ENCODE data around the gene HOXA5. TPM values are rescaled to one million over a fixed set of nuclear protein-coding genes. Genes with fewer than 3 reads are reported as not detected.

The HOXA5 gene
- total RNA-seq, 1 donor from 2014 or later, result 3.2 TPM

- no peak overlapping the region for H3K27ac Mint-ChIP-seq (ENCODE audit: unreplicated experiment)
- H3K27me3 Mint-ChIP-seq (ENCODE audit: low read depth), result peaks cover 100% of the 10 kb centered on the region
- no peak for TF ChIP-seq CTCF (conservative IDR thresholded peaks at IDR 0.05)
- peaks cover 10% of the 10 kb centered on the region for H3K4me1 Mint-ChIP-seq
- H3K4me3 Mint-ChIP-seq, result peak overlapping the region; percentile 67
- H3K9me3 Mint-ChIP-seq, result no peaks in the 10 kb centered on the region
- peaks cover 5% of the 10 kb centered on the region for H3K36me3 Mint-ChIP-seq (ENCODE audit: low read depth)
- no peak for DNase-seq (ENCODE audit: low read depth, low spot score)
Measured at GRCh38 chr7:27183682-27184336, 40.3 kb upstream of the HOXA5 start.

- H3K4me3 Mint-ChIP-seq, result peak overlapping the region; percentile 0
- peaks cover 100% of the 10 kb centered on the region for H3K27me3 Mint-ChIP-seq (ENCODE audit: low read depth)
- peaks cover 5% of the 10 kb centered on the region for H3K4me1 Mint-ChIP-seq
- no peak for TF ChIP-seq CTCF (conservative IDR thresholded peaks at IDR 0.05)
- H3K9me3 Mint-ChIP-seq, result no peaks in the 10 kb centered on the region
- H3K36me3 Mint-ChIP-seq (ENCODE audit: low read depth), result peaks cover 5% of the 10 kb centered on the region
- no peak overlapping the region for H3K27ac Mint-ChIP-seq (ENCODE audit: unreplicated experiment)
- DNase-seq (ENCODE audit: low read depth, low spot score), result no peak
Measured at GRCh38 chr7:27182861-27183681, 39.6 kb upstream of the HOXA5 start.

- Mint-ChIP-seq H3K4me3 (peak overlapping the region; percentile 0), H3K27me3 (ENCODE audit: low read depth) (peaks cover 100% of the 10 kb centered on the region), H3K36me3 (ENCODE audit: low read depth) (peaks cover 8% of the 10 kb centered on the region), H3K27ac (ENCODE audit: unreplicated experiment) (no peak overlapping the region), H3K9me3 (no peaks in the 10 kb centered on the region), H3K4me1 (peaks cover 5% of the 10 kb centered on the region)
- no peak for TF ChIP-seq CTCF (conservative IDR thresholded peaks at IDR 0.05)
- no peak for DNase-seq (ENCODE audit: low read depth, low spot score)
Measured at GRCh38 chr7:27182285-27182841, 38.9 kb upstream of the HOXA5 start.

GRCh38 chr7:27181795-27182275 is 38.4 kb upstream of the HOXA5 start:
- Mint-ChIP-seq H3K9me3 (no peaks in the 10 kb centered on the region), H3K27ac (ENCODE audit: unreplicated experiment) (no peak overlapping the region), H3K4me1 (peaks cover 5% of the 10 kb centered on the region), H3K27me3 (ENCODE audit: low read depth) (peaks cover 100% of the 10 kb centered on the region), H3K4me3 (no peak overlapping the region), H3K36me3 (ENCODE audit: low read depth) (peaks cover 8% of the 10 kb centered on the region)
- no peak for TF ChIP-seq CTCF (conservative IDR thresholded peaks at IDR 0.05)
- no peak for DNase-seq (ENCODE audit: low read depth, low spot score)

GRCh38 chr7:27180431-27181420 is 37.2 kb upstream of the HOXA5 start:
- Mint-ChIP-seq H3K27ac (ENCODE audit: unreplicated experiment) (no peak overlapping the region), H3K9me3 (no peaks in the 10 kb centered on the region)
- TF ChIP-seq CTCF (conservative IDR thresholded peaks at IDR 0.05), result no peak

More at GRCh38 chr7:27180431-27181420, 37.2 kb upstream of the HOXA5 start:
- peaks cover 5% of the 10 kb centered on the region for H3K4me1 Mint-ChIP-seq
- peaks cover 8% of the 10 kb centered on the region for H3K36me3 Mint-ChIP-seq (ENCODE audit: low read depth)
- H3K4me3 Mint-ChIP-seq, result no peak overlapping the region
- peaks cover 100% of the 10 kb centered on the region for H3K27me3 Mint-ChIP-seq (ENCODE audit: low read depth)
- no peak for DNase-seq (ENCODE audit: low read depth, low spot score)
